Measurements from ENCODE around the gene COG5.

DNA sequence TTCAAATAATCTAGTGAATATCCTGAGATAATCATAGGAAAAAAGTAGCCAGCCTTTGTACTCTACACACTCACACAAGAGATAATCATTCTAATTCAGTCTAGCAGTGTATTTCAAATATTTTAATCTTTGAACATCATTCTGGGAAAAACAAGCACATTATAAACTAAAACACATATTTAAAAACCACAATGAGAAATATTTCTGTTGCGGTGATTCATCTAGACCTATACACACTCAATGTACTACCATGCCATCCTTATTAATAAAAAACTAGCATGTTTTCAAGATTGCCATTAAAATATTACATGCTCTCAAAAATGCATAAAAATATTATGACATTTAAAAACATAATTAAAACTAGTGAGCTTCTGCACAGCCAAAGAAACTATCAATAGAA lies 11.8 kb downstream of the COG5 start:
- TF ChIP-seq, protein P1, sequence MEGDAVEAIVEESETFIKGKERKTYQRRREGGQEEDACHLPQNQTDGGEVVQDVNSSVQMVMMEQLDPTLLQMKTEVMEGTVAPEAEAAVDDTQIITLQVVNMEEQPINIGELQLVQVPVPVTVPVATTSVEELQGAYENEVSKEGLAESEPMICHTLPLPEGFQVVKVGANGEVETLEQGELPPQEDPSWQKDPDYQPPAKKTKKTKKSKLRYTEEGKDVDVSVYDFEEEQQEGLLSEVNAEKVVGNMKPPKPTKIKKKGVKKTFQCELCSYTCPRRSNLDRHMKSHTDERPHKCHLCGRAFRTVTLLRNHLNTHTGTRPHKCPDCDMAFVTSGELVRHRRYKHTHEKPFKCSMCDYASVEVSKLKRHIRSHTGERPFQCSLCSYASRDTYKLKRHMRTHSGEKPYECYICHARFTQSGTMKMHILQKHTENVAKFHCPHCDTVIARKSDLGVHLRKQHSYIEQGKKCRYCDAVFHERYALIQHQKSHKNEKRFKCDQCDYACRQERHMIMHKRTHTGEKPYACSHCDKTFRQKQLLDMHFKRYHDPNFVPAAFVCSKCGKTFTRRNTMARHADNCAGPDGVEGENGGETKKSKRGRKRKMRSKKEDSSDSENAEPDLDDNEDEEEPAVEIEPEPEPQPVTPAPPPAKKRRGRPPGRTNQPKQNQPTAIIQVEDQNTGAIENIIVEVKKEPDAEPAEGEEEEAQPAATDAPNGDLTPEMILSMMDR (conservative IDR thresholded peaks at IDR 0.05; ENCODE audit: low read depth in 2 of 2): no peak
- no peak for TF ChIP-seq POLR2AphosphoS5 (IDR thresholded peaks at IDR 0.05; ENCODE audit: low read depth)
- no peak for TF ChIP-seq ZNF331 (CRISPR knock-in tag; IDR thresholded peaks at IDR 0.05; ENCODE audit: low read depth)
- TF ChIP-seq, protein P2, sequence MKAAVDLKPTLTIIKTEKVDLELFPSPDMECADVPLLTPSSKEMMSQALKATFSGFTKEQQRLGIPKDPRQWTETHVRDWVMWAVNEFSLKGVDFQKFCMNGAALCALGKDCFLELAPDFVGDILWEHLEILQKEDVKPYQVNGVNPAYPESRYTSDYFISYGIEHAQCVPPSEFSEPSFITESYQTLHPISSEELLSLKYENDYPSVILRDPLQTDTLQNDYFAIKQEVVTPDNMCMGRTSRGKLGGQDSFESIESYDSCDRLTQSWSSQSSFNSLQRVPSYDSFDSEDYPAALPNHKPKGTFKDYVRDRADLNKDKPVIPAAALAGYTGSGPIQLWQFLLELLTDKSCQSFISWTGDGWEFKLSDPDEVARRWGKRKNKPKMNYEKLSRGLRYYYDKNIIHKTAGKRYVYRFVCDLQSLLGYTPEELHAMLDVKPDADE (IDR thresholded peaks at IDR 0.05): no peak
- no peak for TF ChIP-seq EZH2phosphoT487 (IDR thresholded peaks at IDR 0.05; ENCODE audit: unreplicated experiment)
- no peak for TF ChIP-seq EZH2 (IDR thresholded peaks at IDR 0.05; ENCODE audit: low read depth, unreplicated experiment)
- no peak for TF ChIP-seq REST (IDR thresholded peaks at IDR 0.05; ENCODE audit: unreplicated experiment)
